Prostate gland (tissue), 2 donors: ENCODE measurements around the gene MOB3C.

ENCODE experiments used
- CTCF ChIP-seq, 4 experiments: fragments of 200-600 bp in 2 of 4; fragments of 450-650 bp in 2 of 4; sonication (generic) in 2 of 4; IDR thresholded peaks; 1 replicate in 3 of 4; 2 replicates in 1 of 4; pipeline ENCODE4 v1.5.1; 2016 to 2019; ENCODE audit warnings: antibody characterized with exemption in 4 of 4, mild to moderate bottlenecking in 2 of 4, moderate library complexity in 2 of 4
- POLR2AphosphoS5 ChIP-seq: sonication (generic); formaldehyde crosslinking; IDR thresholded peaks from one replicate; pipeline ENCODE4 v1.6.1; 2017; ENCODE audit warnings: antibody characterized with exemption

GRCh38 chr1:46599059-46599970 is 17.3 kb downstream of the MOB3C start:
- TF ChIP-seq CTCF (IDR thresholded peaks at IDR 0.05) (no peak), POLR2AphosphoS5 (no peak)
